Lung (tissue), 12 donors: Measurements from ENCODE around the gene VAV1. TPM values are rescaled to one million over a fixed set of nuclear protein-coding genes. Genes with fewer than 3 reads are reported as not detected.
"Not testable (repeated sequence)": the region's sequence is repeated elsewhere in the genome, so short reads cannot be mapped to it uniquely, and the experiment has no call there.

ENCODE experiments used
- ATAC-seq: fragments of 200-7000 bp; cut with Tn5 transposase; one replicate; pipeline ENCODE4 v1.9.1; 2020; ENCODE audit warnings: moderate number of reproducible peaks; ENCODE audit not compliant: insufficient read depth, low FRiP score
- DNase-seq, 3 donors: peaks; one replicate each; pipeline ENCODE4 v3.0.0-alpha.2; 2013 to 2017
- H3K27ac ChIP-seq, 2 donors: one replicate each; pipeline ENCODE4 v1.5.1; 2013; ENCODE audit warnings: mild to moderate bottlenecking in 2 of 2, moderate library complexity in 2 of 2, control low read depth in 1 of 2, inconsistent platforms in 1 of 2, low read depth in 1 of 2, low read length in 1 of 2
- H3K27me3 ChIP-seq, 3 donors: one replicate each; pipeline ENCODE4 v1.5.1; 2013; ENCODE audit warnings: low read length in 2 of 3; ENCODE audit not compliant: control insufficient read depth in 3 of 3, insufficient read depth in 3 of 3
- H3K36me3 ChIP-seq, 4 donors: one replicate each; pipeline ENCODE4 v1.5.1; 2013; ENCODE audit warnings: low read length in 4 of 4, mild to moderate bottlenecking in 1 of 4, moderate library complexity in 1 of 4; ENCODE audit not compliant: control insufficient read depth in 4 of 4, insufficient read depth in 4 of 4
- H3K4me1 ChIP-seq, 5 donors: one replicate each; pipeline ENCODE4 v1.5.1; 2013; ENCODE audit warnings: low read length in 5 of 5, mild to moderate bottlenecking in 2 of 5, moderate library complexity in 1 of 5; ENCODE audit not compliant: control insufficient read depth in 5 of 5, insufficient read depth in 5 of 5
- H3K4me3 ChIP-seq: one replicate; pipeline ENCODE4 v1.5.1; 2013; ENCODE audit warnings: mild to moderate bottlenecking, control low read depth, moderate library complexity
- H3K9ac ChIP-seq, 2 donors: one replicate each; pipeline ENCODE4 v1.5.1; 2013; ENCODE audit warnings: low read length in 2 of 2, control low read depth in 1 of 2; ENCODE audit not compliant: insufficient read depth in 1 of 2
- H3K9me3 ChIP-seq, 4 donors: one replicate each; pipeline ENCODE4 v1.5.1; 2013; ENCODE audit warnings: low read length in 3 of 4, mild to moderate bottlenecking in 1 of 4, moderate library complexity in 1 of 4; ENCODE audit not compliant: control insufficient read depth in 4 of 4, insufficient read depth in 3 of 4
- WGBS, 2 donors: extraction: QIAGEN DNeasy Blood & Tissue Kit; methylation state at CpG; one replicate each; pipeline ENCODE4 v1.1.7; 2013; 5-methylcytosine and 5-hydroxymethylcytosine counted together
- polyA plus RNA-seq, 2 donors: library from polyadenylated mRNA; stranded (reverse); fragments of 200-250 nt; gene quantifications; one replicate each; pipeline ENCODE4 v1.2.1, GENCODE V29; 2013
- total RNA-seq, 2 donors: library from RNA; depleted of rRNA in 1 of 2; stranded (reverse); fragments of >200 nt in 1 of 2; gene quantifications; one replicate each; pipeline ENCODE4 v1.2.1, GENCODE V29; 2014 to 2021
- TF ChIP-seq, protein P1 (sequence below): IDR thresholded peaks from 2 replicates; pipeline ENCODE4 v1.5.1; 2012; ENCODE audit warnings: mild to moderate bottlenecking; ENCODE audit errors: control extremely low read depth, extremely low read depth
- donor health status: control.
- donor health status: control.
- donor health status: Bipolar disorder and iron deficiency.
- donor health status: healthy.
- donor health status: DM: yes; HTN: yes; CAD: no.

VAV1 gene
- total and polyA plus RNA-seq, 4 donors: 8.7 to 60.8 (median 21.9) TPM

DNA sequence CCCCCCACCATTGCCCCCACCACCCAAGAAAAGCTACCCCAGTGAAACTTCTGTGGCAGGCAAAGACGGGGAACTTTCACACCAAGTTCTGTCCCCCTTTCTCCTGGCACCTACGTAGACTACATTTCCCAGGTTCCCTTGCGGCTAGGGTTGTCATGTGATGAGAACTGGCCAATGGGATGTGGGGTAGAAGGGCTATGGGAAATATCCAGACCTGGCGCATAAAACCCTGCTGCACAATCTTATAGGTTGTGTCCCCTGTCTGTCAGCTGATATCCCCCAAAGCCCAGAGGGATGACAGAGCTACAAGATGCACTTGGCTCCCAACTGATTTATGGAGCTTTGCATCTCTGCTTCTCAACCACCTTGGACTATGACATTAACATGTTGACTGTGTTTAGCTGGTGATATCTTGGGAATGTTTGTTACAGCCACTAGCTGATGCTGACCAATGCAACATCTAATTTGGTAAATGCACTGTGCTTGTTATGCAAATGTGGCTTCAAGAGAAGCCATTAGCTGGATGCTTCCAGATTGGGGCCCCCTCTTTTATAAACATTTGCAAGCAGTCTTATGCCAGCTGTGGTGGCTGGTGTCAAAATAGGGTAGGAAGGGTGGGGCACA lies 11.3 kb upstream of the VAV1 start:
- Histone ChIP-seq H3K4me3 (no peak overlapping the region), H3K36me3 (peaks cover 0 to 8% (median 3%) of the 10 kb centered on the region in 4 donors), H3K4me1 (no peaks in the 10 kb centered on the region), H3K27ac (no peak overlapping the region), H3K9me3 (peaks cover 0 to 4% (median 0%) of the 10 kb centered on the region in 4 donors), H3K27me3 (peaks cover 0 to 2% (median 0%) of the 10 kb centered on the region in 3 donors), H3K9ac (no peak overlapping the region)
- TF ChIP-seq, protein P1, sequence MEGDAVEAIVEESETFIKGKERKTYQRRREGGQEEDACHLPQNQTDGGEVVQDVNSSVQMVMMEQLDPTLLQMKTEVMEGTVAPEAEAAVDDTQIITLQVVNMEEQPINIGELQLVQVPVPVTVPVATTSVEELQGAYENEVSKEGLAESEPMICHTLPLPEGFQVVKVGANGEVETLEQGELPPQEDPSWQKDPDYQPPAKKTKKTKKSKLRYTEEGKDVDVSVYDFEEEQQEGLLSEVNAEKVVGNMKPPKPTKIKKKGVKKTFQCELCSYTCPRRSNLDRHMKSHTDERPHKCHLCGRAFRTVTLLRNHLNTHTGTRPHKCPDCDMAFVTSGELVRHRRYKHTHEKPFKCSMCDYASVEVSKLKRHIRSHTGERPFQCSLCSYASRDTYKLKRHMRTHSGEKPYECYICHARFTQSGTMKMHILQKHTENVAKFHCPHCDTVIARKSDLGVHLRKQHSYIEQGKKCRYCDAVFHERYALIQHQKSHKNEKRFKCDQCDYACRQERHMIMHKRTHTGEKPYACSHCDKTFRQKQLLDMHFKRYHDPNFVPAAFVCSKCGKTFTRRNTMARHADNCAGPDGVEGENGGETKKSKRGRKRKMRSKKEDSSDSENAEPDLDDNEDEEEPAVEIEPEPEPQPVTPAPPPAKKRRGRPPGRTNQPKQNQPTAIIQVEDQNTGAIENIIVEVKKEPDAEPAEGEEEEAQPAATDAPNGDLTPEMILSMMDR: no peak
- ATAC-seq (no peak), DNase-seq (no peak)
- WGBS, 2 donors: 74 to 91% methylated on average over 4 of the region's 4 CpGs

DNA sequence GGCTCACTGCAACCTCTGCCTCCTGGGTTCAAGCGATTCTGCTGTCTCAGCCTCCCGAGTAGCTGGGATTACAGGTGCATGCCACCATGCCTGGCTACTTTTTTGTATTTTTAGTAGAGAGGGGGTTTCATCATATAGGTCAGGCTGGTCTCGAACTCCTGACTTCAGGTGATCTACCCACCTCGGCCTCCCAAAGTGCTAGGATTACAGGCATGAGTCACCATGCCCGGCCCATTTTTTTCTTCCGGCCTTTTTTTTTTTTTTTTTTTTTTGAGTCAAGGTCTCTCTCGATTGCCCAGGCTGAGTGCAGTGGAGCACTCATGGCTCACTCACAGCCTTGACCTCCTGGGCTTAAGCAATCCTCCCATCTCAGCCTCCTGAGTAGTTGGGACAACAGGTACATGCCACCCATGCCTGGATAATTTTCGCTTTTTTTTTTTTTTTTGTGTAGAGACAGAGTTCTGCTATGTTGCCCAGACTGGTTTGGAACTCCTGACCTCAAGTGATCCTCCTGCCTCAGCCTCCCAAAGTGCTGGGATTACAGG lies 10.2 kb upstream of the VAV1 start:
- not testable (repeated sequence) for DNase-seq, ATAC-seq, H3K4me3 ChIP-seq, H3K36me3 ChIP-seq, H3K27me3 ChIP-seq, H3K9me3 ChIP-seq, H3K9ac ChIP-seq, H3K27ac ChIP-seq
- H3K4me1 ChIP-seq: peaks cover 0 to 11% (median 0%) of the 10 kb centered on the region in 5 donors
- WGBS, 2 donors: 82 to 95% methylated on average over 8 of the region's 8 CpGs

GRCh38 chr19:6765738-6766356 lies 6.7 kb upstream of the VAV1 start:
- peaks cover 0 to 3% (median 0%) of the 10 kb centered on the region in 3 donors for H3K27me3 ChIP-seq
- peaks cover 0 to 4% (median 0%) of the 10 kb centered on the region in 4 donors for H3K9me3 ChIP-seq
- peaks cover 0 to under 1% (median 0%) of the 10 kb centered on the region in 4 donors for H3K36me3 ChIP-seq
- H3K27ac ChIP-seq: peak overlapping the region in 1 of 2 donors; percentile 87
- H3K4me3 ChIP-seq: no peak overlapping the region
- peak; percentile 9 for ATAC-seq
- TF ChIP-seq, protein P1: no peak
- peak; percentile 61 to 81 (median 80) for DNase-seq
- H3K4me1 ChIP-seq: peaks cover 0 to 11% (median 0%) of the 10 kb centered on the region in 5 donors
- 37 to 45% methylated on average over 8 of the region's 8 CpGs for WGBS, 2 donors
- peak overlapping the region in 1 of 2 donors; percentile 63 for H3K9ac ChIP-seq

DNA sequence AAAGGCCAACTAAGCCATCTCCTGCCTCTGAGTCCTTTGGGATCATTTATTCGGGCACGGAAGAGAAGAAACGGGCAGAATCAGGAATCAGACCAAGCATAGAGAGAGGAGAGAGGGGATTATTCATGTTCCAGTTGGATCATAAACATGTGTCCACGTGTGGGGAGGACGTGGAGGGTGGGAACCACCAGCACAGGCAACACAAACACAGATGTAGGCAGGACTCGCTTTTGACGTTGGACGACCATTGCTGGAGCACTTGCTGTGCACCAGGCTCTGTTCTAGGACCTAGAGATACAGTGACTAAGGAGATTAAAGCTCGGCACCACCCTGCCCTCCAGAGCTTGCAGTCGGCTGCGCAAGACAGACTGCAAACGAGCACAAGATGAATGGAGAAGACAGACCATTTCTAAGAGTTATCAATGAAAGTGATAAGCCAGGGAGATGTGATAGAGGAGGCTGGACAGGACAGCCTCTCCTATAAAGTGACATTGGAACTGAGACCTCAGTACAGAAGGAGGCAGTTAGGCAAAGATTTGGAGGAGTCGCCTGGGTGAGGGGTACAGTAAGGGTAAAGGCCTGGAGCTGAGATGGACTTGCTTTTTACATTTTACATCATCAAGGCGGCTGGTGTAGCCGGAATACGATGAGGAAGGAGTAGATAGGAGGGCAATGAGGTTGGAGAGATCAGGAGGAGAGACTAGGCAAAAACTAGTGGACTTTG lies 6.0 kb upstream of the VAV1 start:
- Histone ChIP-seq H3K9ac (peak overlapping the region in 1 of 2 donors; percentile 63), H3K27me3 (peaks cover 0 to 3% (median 0%) of the 10 kb centered on the region in 3 donors), H3K9me3 (no peaks in the 10 kb centered on the region), H3K36me3 (no peaks in the 10 kb centered on the region), H3K4me3 (peak overlapping the region; percentile 19), H3K27ac (peak overlapping the region in 1 of 2 donors; percentile 87), H3K4me1 (peaks cover 0 to 11% (median 0%) of the 10 kb centered on the region in 5 donors)
- DNase-seq (no peak), ATAC-seq (no peak)
- WGBS, 2 donors: 35 to 53% methylated on average over 16 of the region's 16 CpGs
- TF ChIP-seq, protein P1: no peak
